ENCODE measurements around the gene ACTA2. TPM values are rescaled to one million over a fixed set of nuclear protein-coding genes. Genes with fewer than 3 reads are reported as not detected.

Gene ACTA2
- 10 to 100 TPM; 20.5 to 20.7 TPM for total RNA-seq

DNA sequence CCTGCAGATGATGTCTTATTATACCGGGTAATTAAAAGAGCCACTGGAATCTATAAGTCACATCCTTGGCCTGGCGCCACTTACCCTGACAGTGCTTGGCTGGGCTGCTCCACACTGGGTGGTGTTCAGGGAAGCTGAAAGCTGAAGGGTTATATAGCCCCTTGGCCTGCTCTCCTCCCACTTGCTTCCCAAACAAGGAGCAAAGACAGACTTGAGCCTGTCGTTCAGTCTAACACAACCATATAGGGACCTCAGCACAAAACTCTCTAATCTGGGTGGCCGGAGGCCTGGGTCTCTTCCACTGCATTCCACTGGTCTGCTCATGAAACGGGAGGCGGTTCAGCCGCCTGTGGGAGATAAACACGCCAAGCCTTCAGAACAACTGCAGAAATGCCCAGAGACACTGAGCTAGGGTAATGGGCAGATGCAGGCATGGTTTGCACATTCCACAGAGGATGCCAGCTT is at the start of gene ACTA2:
Gene ACTA2 (minus strand): TSS at position 127 of the 465 bp plus-strand sequence. CDS start 3,843 bp downstream, outside the sequence.
- ChIA-PET POLR2A (no interaction called here), CTCF (interaction anchor here (0.7 kb wide), 1 partner anchor 35 kb away, joined by 3 read pairs; no protein-coding TSS in a partner anchor)

DNA sequence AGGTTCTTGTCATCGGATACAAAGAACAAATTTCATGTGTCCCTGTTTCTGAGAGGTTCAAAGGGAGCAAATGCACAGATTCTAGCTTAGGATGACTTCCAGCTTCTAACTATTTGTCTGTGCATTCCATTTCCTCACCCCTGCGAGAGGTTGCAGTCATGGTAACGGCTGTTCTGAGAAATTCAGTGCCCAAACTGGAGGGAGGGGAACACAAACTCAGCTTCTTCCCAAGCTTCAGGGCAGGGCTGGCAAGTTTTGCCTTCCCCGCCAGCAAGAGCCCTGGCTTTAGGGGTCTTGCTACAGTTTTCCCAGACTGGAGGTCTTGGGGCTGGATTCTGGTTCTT is 49.1 kb upstream of the ACTA2 start:
- ChIA-PET CTCF (interaction anchor here (1.0 to 2.1 kb wide), 5 partner anchors 10 to 69 kb away, joined by 3 to 10 read pairs (median 5); partner anchors contain the start of gene FAS), POLR2A (interaction anchor here (0.7 to 5.7 kb wide), 3 partner anchors 11 to 161 kb away, joined by 6 to 74 read pairs (median 8); partner anchors contain the start of gene FAS)

- POLR2A ChIA-PET, result interaction anchor here (0.7 to 5.7 kb wide), 5 partner anchors 10 to 367 kb away, joined by 3 to 74 read pairs (median 6); partner anchors contain the start of gene FAS
- CTCF ChIA-PET, result interaction anchor here (0.7 to 2.1 kb wide), 7 partner anchors 9 to 68 kb away, joined by 3 to 10 read pairs (median 4); partner anchors contain the start of gene FAS
These were observed 48.6 kb upstream of the ACTA2 start for GRCh38 chr10:89001024-89001728.

GRCh38 chr10:88999625-89000024 is 47.1 kb upstream of the ACTA2 start:
- POLR2A ChIA-PET, result interaction anchor here (5.7 kb wide), 1 partner anchor 9 kb away, joined by 74 read pairs; the partner anchor contains the start of gene FAS

GRCh38 chr10:88996927-88997326 is 44.4 kb upstream of the ACTA2 start:
- POLR2A ChIA-PET, result no interaction called here
- CTCF ChIA-PET, result interaction anchor here (1.5 kb wide), 1 partner anchor 221 kb away, joined by 4 read pairs; no protein-coding TSS in a partner anchor

More at GRCh38 chr10:88999625-89000024, 47.1 kb upstream of the ACTA2 start:
- CTCF ChIA-PET, result interaction anchor here (2.0 kb wide), 1 partner anchor 65 kb away, joined by 9 read pairs; no protein-coding TSS in a partner anchor

GRCh38 chr10:88995156-88995876 is 42.7 kb upstream of the ACTA2 start:
- POLR2A ChIA-PET, result interaction anchor here (0.7 kb wide), 1 partner anchor 35 kb away, joined by 3 read pairs; no protein-coding TSS in a partner anchor

DNA sequence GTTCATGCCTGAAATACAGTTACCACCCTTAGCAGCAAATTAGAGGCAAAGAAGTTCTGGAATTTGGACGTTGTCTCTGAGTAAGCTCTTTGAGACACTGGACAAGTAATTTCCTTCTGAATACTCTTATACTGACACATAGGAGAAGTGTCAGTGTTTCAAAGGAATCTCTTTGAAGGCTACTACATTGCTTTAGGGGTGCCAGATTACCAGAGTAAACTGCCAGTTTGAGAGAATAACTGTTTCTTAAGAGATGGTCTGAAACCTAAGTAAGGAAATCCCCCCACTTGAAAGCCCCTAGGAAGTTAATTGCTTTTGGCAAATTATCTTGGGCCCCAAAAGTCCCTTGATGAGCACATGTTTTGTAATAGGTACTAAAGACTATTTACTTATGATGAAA is 41.4 kb upstream of the ACTA2 start:
- ChIA-PET POLR2A (interaction anchor here (0.9 kb wide), 1 partner anchor 90 kb away, joined by 4 read pairs; no protein-coding TSS in a partner anchor), CTCF (interaction anchor here (1.3 kb wide), 1 partner anchor 26 kb away, joined by 3 read pairs; no protein-coding TSS in a partner anchor)

More at GRCh38 chr10:88995156-88995876, 42.7 kb upstream of the ACTA2 start:
- CTCF ChIA-PET, result interaction anchor here (0.7 to 1.3 kb wide), 2 partner anchors 8 to 28 kb away, joined by 3 read pairs; no protein-coding TSS in a partner anchor

DNA sequence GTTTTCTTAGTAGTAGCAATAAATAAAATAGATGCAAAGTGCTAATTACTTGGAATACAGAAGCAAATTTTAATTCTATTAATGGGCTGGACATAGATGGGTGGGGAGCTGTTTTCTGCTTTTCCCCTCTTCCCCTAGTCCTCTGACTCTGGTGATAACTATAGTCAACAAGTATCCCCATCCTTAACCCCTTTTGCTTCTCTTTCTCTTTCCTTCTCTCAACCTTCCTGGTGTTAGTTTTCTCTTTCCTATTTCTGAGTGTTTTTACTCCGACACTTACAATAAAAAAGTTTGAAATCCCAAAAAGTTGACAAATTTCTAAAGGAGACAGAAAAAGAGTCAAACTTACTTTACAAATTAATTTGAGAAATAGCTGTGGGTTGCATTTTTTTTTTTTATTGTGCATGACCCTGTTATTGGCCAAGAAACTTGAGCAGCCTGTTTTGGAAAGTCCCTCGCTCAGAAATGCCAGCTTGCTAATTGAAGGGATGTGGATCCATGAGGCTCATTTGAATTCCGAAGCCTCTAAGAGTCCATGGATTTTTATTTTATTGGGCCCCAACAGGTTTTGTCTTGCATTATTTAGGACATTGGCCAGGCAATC is 40.5 kb upstream of the ACTA2 start:
- ChIA-PET POLR2A (interaction anchor here (0.9 kb wide), 1 partner anchor 91 kb away, joined by 4 read pairs; no protein-coding TSS in a partner anchor), CTCF (interaction anchor here (0.6 to 1.8 kb wide), 4 partner anchors 8 to 157 kb away, joined by 3 to 4 read pairs (median 4); no protein-coding TSS in a partner anchor)

- CTCF ChIA-PET, result interaction anchor here (1.5 to 3.6 kb wide), 4 partner anchors 9 to 172 kb away, joined by 4 to 23 read pairs (median 4); no protein-coding TSS in a partner anchor
- POLR2A ChIA-PET, result interaction anchor here (0.9 to 3.2 kb wide), 3 partner anchors 9 to 31 kb away, joined by 4 to 74 read pairs (median 5); no protein-coding TSS in a partner anchor
These were observed 39.3 kb upstream of the ACTA2 start for GRCh38 chr10:88991899-88992320.

DNA sequence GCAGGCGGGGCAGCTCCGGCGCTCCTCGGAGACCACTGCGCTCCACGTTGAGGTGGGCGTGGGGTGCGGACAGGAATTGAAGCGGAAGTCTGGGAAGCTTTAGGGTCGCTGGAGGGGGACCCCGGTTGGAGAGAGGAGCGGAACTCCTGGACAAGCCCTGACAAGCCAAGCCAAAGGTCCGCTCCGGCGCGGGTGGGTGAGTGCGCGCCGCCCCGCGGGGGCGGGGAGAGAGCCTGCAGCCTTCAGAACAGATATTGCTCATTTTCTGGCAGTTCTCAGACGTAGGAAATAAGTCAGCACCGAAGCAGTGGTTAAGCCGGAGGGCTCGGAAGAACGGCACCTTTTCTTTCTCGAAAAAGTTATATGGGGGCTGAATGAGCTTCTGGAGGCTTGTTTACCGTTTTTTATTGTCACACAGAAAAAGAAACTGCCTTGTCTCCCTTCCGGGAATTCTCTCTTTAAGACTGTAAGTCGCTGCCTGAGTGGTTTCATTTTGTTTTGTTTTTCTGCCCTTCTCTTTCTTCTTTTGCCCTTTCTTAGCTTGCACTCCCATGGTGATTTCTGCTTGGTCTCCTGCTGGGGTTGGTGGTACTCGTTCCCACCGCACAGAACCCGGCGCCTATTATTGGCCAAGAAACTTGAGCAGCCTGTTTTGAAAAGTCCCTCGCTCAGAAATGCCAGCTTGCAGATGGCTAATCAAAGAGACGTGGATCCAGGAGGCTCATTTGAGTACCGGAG is 38.8 kb upstream of the ACTA2 start:
- POLR2A ChIA-PET, result interaction anchor here (0.9 to 3.2 kb wide), 5 partner anchors 10 to 112 kb away, joined by 3 to 74 read pairs (median 5); partner anchors contain the start of gene STAMBPL1
- CTCF ChIA-PET, result interaction anchor here (1.2 to 3.6 kb wide), 9 partner anchors 10 to 172 kb away, joined by 4 to 23 read pairs (median 4); no protein-coding TSS in a partner anchor

DNA sequence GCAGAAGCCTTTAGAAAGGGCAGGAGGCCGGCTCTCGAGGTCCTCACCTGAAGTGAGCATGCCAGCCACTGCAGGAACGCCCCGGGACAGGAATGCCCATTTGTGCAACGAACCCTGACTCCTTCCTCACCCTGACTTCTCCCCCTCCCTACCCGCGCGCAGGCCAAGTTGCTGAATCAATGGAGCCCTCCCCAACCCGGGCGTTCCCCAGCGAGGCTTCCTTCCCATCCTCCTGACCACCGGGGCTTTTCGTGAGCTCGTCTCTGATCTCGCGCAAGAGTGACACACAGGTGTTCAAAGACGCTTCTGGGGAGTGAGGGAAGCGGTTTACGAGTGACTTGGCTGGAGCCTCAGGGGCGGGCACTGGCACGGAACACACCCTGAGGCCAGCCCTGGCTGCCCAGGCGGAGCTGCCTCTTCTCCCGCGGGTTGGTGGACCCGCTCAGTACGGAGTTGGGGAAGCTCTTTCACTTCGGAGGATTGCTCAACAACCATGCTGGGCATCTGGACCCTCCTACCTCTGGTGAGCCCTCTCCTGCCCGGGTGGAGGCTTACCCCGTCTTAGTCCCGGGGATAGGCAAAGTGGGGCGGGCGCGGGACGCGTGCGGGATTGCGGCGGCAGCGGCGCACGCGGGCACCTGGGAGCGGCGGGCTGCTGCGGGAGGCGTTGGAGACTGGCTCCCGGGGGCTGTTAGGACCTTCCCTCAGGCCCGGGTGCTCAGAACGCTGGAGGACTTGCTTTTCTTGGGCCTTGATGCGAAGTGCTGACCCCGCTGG is 38.0 kb upstream of the ACTA2 start, which contains the start of gene FAS:
Gene FAS (plus strand): TSS at position 415 of the 777 bp plus-strand sequence. CDS start 79 bp downstream, at position 494.
- ChIA-PET CTCF (interaction anchor here (1.1 to 3.6 kb wide), 9 partner anchors 10 to 173 kb away, joined by 3 to 23 read pairs (median 4); no protein-coding TSS in a partner anchor), POLR2A (interaction anchor here (0.6 to 3.2 kb wide), 12 partner anchors 10 to 423 kb away, joined by 3 to 74 read pairs (median 4); partner anchors contain the start of genes IFIT5 and STAMBPL1)

DNA sequence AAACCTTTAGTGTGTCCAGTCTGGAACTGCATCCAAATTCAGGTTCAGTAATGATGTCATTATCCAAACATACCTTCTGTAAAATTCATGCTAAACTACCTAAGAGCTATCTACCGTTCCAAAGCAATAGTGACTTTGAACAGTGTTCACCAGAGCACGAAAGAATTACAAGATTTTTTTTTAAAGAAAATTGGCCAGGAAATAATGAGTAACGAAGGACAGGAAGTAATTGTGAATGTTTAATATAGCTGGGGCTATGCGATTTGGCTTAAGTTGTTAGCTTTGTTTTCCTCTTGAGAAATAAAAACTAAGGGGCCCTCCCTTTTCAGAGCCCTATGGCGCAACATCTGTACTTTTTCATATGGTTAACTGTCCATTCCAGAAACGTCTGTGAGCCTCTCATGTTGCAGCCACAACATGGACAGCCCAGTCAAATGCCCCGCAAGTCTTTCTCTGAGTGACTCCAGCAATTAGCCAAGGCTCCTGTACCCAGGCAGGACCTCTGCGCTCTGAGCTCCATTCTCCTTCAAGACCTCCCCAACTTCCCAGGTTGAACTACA is 37.3 kb upstream of the ACTA2 start:
- CTCF ChIA-PET, result interaction anchor here (1.1 to 3.6 kb wide), 8 partner anchors 11 to 56 kb away, joined by 3 to 23 read pairs (median 4); no protein-coding TSS in a partner anchor
- POLR2A ChIA-PET, result interaction anchor here (0.6 to 3.2 kb wide), 11 partner anchors 11 to 424 kb away, joined by 3 to 74 read pairs (median 3); partner anchors contain the start of genes IFIT5 and STAMBPL1

DNA sequence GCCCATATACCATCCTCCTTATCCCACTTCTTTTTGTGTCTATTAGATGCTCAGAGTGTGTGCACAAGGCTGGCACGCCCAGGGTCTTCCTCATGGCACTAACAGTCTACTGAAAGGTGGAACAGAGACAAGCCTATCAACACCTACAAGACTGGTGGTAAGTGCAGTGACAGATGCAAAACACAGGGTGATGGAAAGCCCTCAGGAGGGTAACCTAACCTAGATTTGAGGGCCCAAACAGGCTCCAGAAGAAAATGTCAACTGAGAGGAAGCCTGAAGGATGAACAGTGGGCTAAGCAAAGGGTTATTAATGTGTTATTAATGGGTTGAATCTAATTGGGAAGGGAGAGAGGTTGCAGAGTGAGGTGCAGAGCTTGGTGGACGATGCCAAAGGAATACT is 36.9 kb upstream of the ACTA2 start:
- CTCF ChIA-PET, result interaction anchor here (1.1 to 3.6 kb wide), 6 partner anchors 12 to 56 kb away, joined by 3 to 23 read pairs (median 4); no protein-coding TSS in a partner anchor
- POLR2A ChIA-PET, result interaction anchor here (1.5 to 3.2 kb wide), 3 partner anchors 12 to 110 kb away, joined by 5 to 74 read pairs (median 9); partner anchors contain the start of gene STAMBPL1

GRCh38 chr10:88987840-88988239 is 35.3 kb upstream of the ACTA2 start:
- POLR2A ChIA-PET, result interaction anchor here (1.0 kb wide), 2 partner anchors 13 to 16 kb away, joined by 3 to 4 read pairs; no protein-coding TSS in a partner anchor
- CTCF ChIA-PET, result interaction anchor here (0.9 to 1.1 kb wide), 2 partner anchors 13 to 35 kb away, joined by 3 read pairs; partner anchors contain the start of gene ACTA2

GRCh38 chr10:88987243-88987725 is 34.7 kb upstream of the ACTA2 start:
- POLR2A ChIA-PET, result interaction anchor here (1.0 kb wide), 2 partner anchors 14 to 16 kb away, joined by 3 to 4 read pairs; no protein-coding TSS in a partner anchor
- CTCF ChIA-PET, result interaction anchor here (0.6 to 1.1 kb wide), 8 partner anchors 9 to 145 kb away, joined by 3 to 5 read pairs (median 3); partner anchors contain the start of gene ACTA2

All from activated CD8-positive, alpha-beta memory T cell treated with anti-CD3 and anti-CD28 coated beads for 36 hours (primary cell).